H1 (cell line): ENCODE results near the gene ZXDC. TPM values are rescaled to one million over a fixed set of nuclear protein-coding genes. Genes with fewer than 3 reads are reported as not detected.
A peak's percentile ranks its signal among the peaks of the same experiment; 100 is the strongest.

Source experiments
- CTCF ChIA-PET: fragments of 300-600 bp; sonication (Branson Sonifier 250); formaldehyde crosslinking; loops from one replicate; lab custom pipeline; 2021; ENCODE audit not compliant: partially characterized antibody; lab: Charles Lee
- POLR2A ChIA-PET: fragments of 300-600 bp; sonication (Branson Sonifier 250); formaldehyde crosslinking; loops from one replicate; lab custom pipeline; 2021; ENCODE audit warnings: inconsistent platforms; ENCODE audit not compliant: partially characterized antibody; lab: Charles Lee
- DNase-seq, 2 experiments: peaks; one replicate each; pipeline versions ENCODE4 v3.0.0 to v3.0.0-alpha.2; 2010 to 2022; ENCODE audit warnings: low spot score in 2 of 2, low read depth in 1 of 2, mixed read lengths in 1 of 2
- FAIRE-seq: peaks from 2 replicates; lab custom pipeline; 2011; peaks lifted over from hg19 to GRCh38; lab: Jason Lieb, UNC
- H2AFZ ChIP-seq: 2 replicates; pipeline ENCODE4 v1.8.1; 2012; ENCODE audit warnings: low read length, inconsistent platforms
- H2AK5ac ChIP-seq: 2 replicates; pipeline ENCODE4 v1.6.1; 2013; ENCODE audit warnings: low read depth, low read length
- H2BK120ac ChIP-seq: replicated peaks from 2 replicates; pipeline ENCODE3; 2013; ENCODE audit warnings: low read depth, low read length, inconsistent platforms
- H2BK12ac ChIP-seq: 2 replicates; pipeline ENCODE4 v1.6.1; 2013; ENCODE audit warnings: low read depth, low read length
- H2BK15ac ChIP-seq: 2 replicates; pipeline ENCODE4 v1.6.1; 2013; ENCODE audit warnings: low read length
- H2BK20ac ChIP-seq: 2 replicates; pipeline ENCODE4 v1.6.1; 2013; ENCODE audit warnings: low read length
- H2BK5ac ChIP-seq: 2 replicates; pipeline ENCODE4 v1.6.1; 2013; ENCODE audit warnings: low read depth, low read length
- H3K14ac ChIP-seq: 2 replicates; pipeline ENCODE4 v1.6.1; 2013; ENCODE audit warnings: inconsistent platforms; ENCODE audit not compliant: insufficient read length
- H3K18ac ChIP-seq: 2 replicates; pipeline ENCODE4 v1.6.1; 2013; ENCODE audit warnings: low read length; ENCODE audit errors: extremely low read depth
- H3K23ac ChIP-seq: 2 replicates; pipeline ENCODE4 v1.6.1; 2013; ENCODE audit warnings: inconsistent platforms; ENCODE audit not compliant: insufficient read length
- H3K23me2 ChIP-seq: 2 replicates; pipeline ENCODE4 v1.6.1; 2013; ENCODE audit warnings: low read depth, low read length
- H3K27ac ChIP-seq: 2 replicates; pipeline ENCODE4 v1.6.1; 2011; ENCODE audit warnings: low read depth, low read length, inconsistent platforms
- H3K27me3 ChIP-seq, 4 experiments: replicated peaks in 1 of 4; 1 replicate in 1 of 4; 2 replicates in 3 of 4; pipeline versions ENCODE4 v1.6.1 to v1.8.1; 2011 to 2013; ENCODE audit warnings: low read length in 3 of 4, mild to moderate bottlenecking in 3 of 4, inconsistent platforms in 2 of 4, mixed read lengths in 2 of 4, moderate library complexity in 1 of 4; ENCODE audit not compliant: control insufficient read depth in 3 of 4, insufficient read depth in 3 of 4; ENCODE audit errors: extremely low read depth in 1 of 4
- H3K36me3 ChIP-seq, 4 experiments: 2 replicates each; pipeline versions ENCODE4 v1.6.1 to v1.8.1; 2011 to 2013; ENCODE audit warnings: mild to moderate bottlenecking in 4 of 4, low read length in 3 of 4, moderate library complexity in 2 of 4, control low read depth in 1 of 4, inconsistent platforms in 1 of 4; ENCODE audit not compliant: insufficient read depth in 4 of 4, control insufficient read depth in 2 of 4
- H3K4ac ChIP-seq: replicated peaks from 2 replicates; pipeline ENCODE3; 2013; ENCODE audit warnings: low read length, low read depth, mixed read lengths, inconsistent platforms; ENCODE audit not compliant: insufficient read length
- H3K4me1 ChIP-seq, 4 experiments: replicated peaks in 1 of 4; 1 replicate in 1 of 4; 2 replicates in 3 of 4; pipeline versions ENCODE4 v1.6.1 to v1.8.1; 2011 to 2013; ENCODE audit warnings: low read length in 3 of 4, inconsistent platforms in 2 of 4, mixed read lengths in 1 of 4; ENCODE audit not compliant: insufficient read depth in 4 of 4, control insufficient read depth in 3 of 4
- H3K4me2 ChIP-seq, 2 experiments: 2 replicates each; pipeline versions ENCODE4 v1.6.1 to v1.8.1; 2011 to 2013; ENCODE audit warnings: low read depth in 2 of 2, low read length in 2 of 2, control low read depth in 1 of 2, inconsistent platforms in 1 of 2, mild to moderate bottlenecking in 1 of 2; ENCODE audit not compliant: insufficient read depth in 1 of 2
- H3K4me3 ChIP-seq, 4 experiments: fragments of 200-600, 300-600 bp in 1 of 4; sonication (generic), shearing (Covaris generic), sonication (Bioruptor Twin) in 1 of 4; 2 replicates each; pipeline versions ENCODE4 v1.5.1 to v1.8.1; 2011 to 2016; ENCODE audit warnings: low read length in 4 of 4, low read depth in 3 of 4, control low read depth in 2 of 4, inconsistent platforms in 2 of 4, mild to moderate bottlenecking in 2 of 4, mixed read lengths in 1 of 4, moderate library complexity in 1 of 4; ENCODE audit not compliant: insufficient read depth in 2 of 4; ENCODE audit errors: extremely low read depth in 1 of 4
- H3K56ac ChIP-seq: replicated peaks from 2 replicates; pipeline ENCODE3; 2013; ENCODE audit warnings: low read depth, mild to moderate bottlenecking, mixed read lengths, low read length, inconsistent platforms; ENCODE audit not compliant: insufficient read length
- H3K79me1 ChIP-seq: 2 replicates; pipeline ENCODE4 v1.6.1; 2013; ENCODE audit warnings: low read depth, low read length, control low read depth
- H3K79me2 ChIP-seq, 2 experiments: 2 replicates each; pipeline versions ENCODE4 v1.6.1 to v1.8.1; 2012 to 2013; ENCODE audit warnings: low read length in 2 of 2, mild to moderate bottlenecking in 2 of 2, inconsistent platforms in 1 of 2; ENCODE audit not compliant: insufficient read depth in 2 of 2, control insufficient read depth in 1 of 2
- H3K9ac ChIP-seq, 4 experiments: replicated peaks in 1 of 4; 1 replicate in 1 of 4; 2 replicates in 3 of 4; pipeline versions ENCODE4 v1.6.1 to v1.8.1; 2011 to 2013; ENCODE audit warnings: low read depth in 3 of 4, low read length in 3 of 4, control low read depth in 2 of 4, mild to moderate bottlenecking in 2 of 4, moderate library complexity in 2 of 4, inconsistent platforms in 1 of 4; ENCODE audit errors: extremely low read depth in 1 of 4
- H3K9me3 ChIP-seq, 2 experiments: 2 replicates each; pipeline versions ENCODE4 v1.6.1 to v1.8.1; 2012 to 2013; ENCODE audit warnings: mild to moderate bottlenecking in 2 of 2, moderate library complexity in 2 of 2, control low read depth in 1 of 2, inconsistent platforms in 1 of 2, low read depth in 1 of 2, low read length in 1 of 2, mixed read lengths in 1 of 2; ENCODE audit not compliant: insufficient read depth in 2 of 2
- H4K20me1 ChIP-seq, 2 experiments: replicated peaks in 1 of 2; 2 replicates each; pipeline versions ENCODE3 to v1.8.1; 2011 to 2013; ENCODE audit warnings: inconsistent platforms in 2 of 2, low read length in 2 of 2, mild to moderate bottlenecking in 1 of 2; ENCODE audit not compliant: insufficient read depth in 2 of 2, control insufficient read depth in 1 of 2
- H4K5ac ChIP-seq: 2 replicates; pipeline ENCODE4 v1.6.1; 2013; ENCODE audit warnings: low read length, low read depth, mixed read lengths, inconsistent platforms; ENCODE audit not compliant: insufficient read length
- H4K8ac ChIP-seq: 2 replicates; pipeline ENCODE4 v1.8.0; 2013; ENCODE audit warnings: mild to moderate bottlenecking, moderate library complexity, low read length, inconsistent platforms; ENCODE audit not compliant: insufficient read depth; ENCODE audit errors: extremely low read depth
- H4K91ac ChIP-seq: replicated peaks from 2 replicates; pipeline ENCODE3; 2013; ENCODE audit warnings: low read length, mixed read lengths, inconsistent platforms; ENCODE audit not compliant: insufficient read length
- CHD2 ChIP-seq: IDR thresholded peaks from 2 replicates; pipeline ENCODE4 v1.6.1; 2012; ENCODE audit warnings: low read length, improper control_type of control experiment
- E2F6 ChIP-seq: IDR thresholded peaks from 2 replicates; pipeline ENCODE4 v1.6.1; 2012; ENCODE audit warnings: inconsistent platforms
- GTF2F1 ChIP-seq: IDR thresholded peaks from 2 replicates; pipeline ENCODE4 v1.6.1; 2012; ENCODE audit warnings: low read depth, low read length, improper control_type of control experiment, borderline replicate concordance
- HDAC2 ChIP-seq, 2 experiments: fragments of 300-600 bp in 1 of 2; sonication (generic) in 1 of 2; IDR thresholded peaks; 2 replicates each; pipeline ENCODE4 v1.6.1; 2011 to 2012; ENCODE audit warnings: low read depth in 2 of 2, low read length in 2 of 2, mild to moderate bottlenecking in 2 of 2, moderate library complexity in 2 of 2, borderline replicate concordance in 1 of 2, inconsistent platforms in 1 of 2
- HDAC6 ChIP-seq: IDR thresholded peaks from one replicate; pipeline ENCODE4 v1.7.1; 2012; ENCODE audit warnings: low read depth, mild to moderate bottlenecking, inconsistent platforms, low read length, moderate library complexity
- KDM1A ChIP-seq: fragments of 200-600, 300-600 bp; sonication (generic); IDR thresholded peaks from 2 replicates; pipeline ENCODE4 v1.7.1; 2016; ENCODE audit warnings: mild to moderate bottlenecking, low read length, borderline replicate concordance
- MAX ChIP-seq: IDR thresholded peaks from 2 replicates; pipeline ENCODE4 v1.6.1; 2012; ENCODE audit warnings: inconsistent platforms
- POLR2AphosphoS5 ChIP-seq: IDR thresholded peaks from 2 replicates; pipeline ENCODE4 v1.6.1; 2011; ENCODE audit warnings: low read depth, low read length
- SP2 ChIP-seq: IDR thresholded peaks from 2 replicates; pipeline ENCODE4 v1.6.1; 2012; ENCODE audit warnings: mild to moderate bottlenecking, low read length, inconsistent platforms
- WGBS, 2 experiments: shearing (Covaris generic) in 1 of 2; methylation state at CpG; one replicate each; pipeline versions ENCODE4 v1.1.6 to v1.1.7; 2013 to 2015; ENCODE audit warnings: low lambda C conversion rate in 2 of 2, mixed read lengths in 2 of 2, inconsistent platforms in 1 of 2, low coverage in 1 of 2, missing lambda C conversion rate in 1 of 2; ENCODE audit not compliant: insufficient replicate concordance in 2 of 2, insufficient coverage in 1 of 2, insufficient read length in 1 of 2; ENCODE audit errors: extremely low coverage in 1 of 2, missing lambda C conversion rate in 1 of 2; 5-methylcytosine and 5-hydroxymethylcytosine counted together
- polyA plus RNA-seq, 7 experiments: library from polyadenylated mRNA; depleted of rRNA in 3 of 7; stranded (reverse) in 5 of 7; unstranded in 2 of 7; fragments of >200 nt in 5 of 7; fragments of 200-250 nt in 2 of 7; gene quantifications; 1 replicate in 5 of 7; 2 replicates in 1 of 7; 4 replicates in 1 of 7; pipeline versions ENCODE4 v1.2.1 to v1.2.3, GENCODE V29; 2011 to 2013; ENCODE audit warnings: missing spikeins in 2 of 7, mixed read lengths in 2 of 7
- total RNA-seq: library from RNA; stranded (reverse); fragmentation: NEBNext Ultra II Directional; extraction: Animal tissue kit (Norgen Biotek cat#: 25700); gene quantifications from 2 replicates; pipeline ENCODE4 v1.2.1, GENCODE V29; 2021

ZXDC gene
- total and polyA plus RNA-seq, 2 of the 8 experiments (the other 6 are each of a cell fraction or from before 2014, with no cell fraction given): 12.7 to 24.3 TPM

DNA sequence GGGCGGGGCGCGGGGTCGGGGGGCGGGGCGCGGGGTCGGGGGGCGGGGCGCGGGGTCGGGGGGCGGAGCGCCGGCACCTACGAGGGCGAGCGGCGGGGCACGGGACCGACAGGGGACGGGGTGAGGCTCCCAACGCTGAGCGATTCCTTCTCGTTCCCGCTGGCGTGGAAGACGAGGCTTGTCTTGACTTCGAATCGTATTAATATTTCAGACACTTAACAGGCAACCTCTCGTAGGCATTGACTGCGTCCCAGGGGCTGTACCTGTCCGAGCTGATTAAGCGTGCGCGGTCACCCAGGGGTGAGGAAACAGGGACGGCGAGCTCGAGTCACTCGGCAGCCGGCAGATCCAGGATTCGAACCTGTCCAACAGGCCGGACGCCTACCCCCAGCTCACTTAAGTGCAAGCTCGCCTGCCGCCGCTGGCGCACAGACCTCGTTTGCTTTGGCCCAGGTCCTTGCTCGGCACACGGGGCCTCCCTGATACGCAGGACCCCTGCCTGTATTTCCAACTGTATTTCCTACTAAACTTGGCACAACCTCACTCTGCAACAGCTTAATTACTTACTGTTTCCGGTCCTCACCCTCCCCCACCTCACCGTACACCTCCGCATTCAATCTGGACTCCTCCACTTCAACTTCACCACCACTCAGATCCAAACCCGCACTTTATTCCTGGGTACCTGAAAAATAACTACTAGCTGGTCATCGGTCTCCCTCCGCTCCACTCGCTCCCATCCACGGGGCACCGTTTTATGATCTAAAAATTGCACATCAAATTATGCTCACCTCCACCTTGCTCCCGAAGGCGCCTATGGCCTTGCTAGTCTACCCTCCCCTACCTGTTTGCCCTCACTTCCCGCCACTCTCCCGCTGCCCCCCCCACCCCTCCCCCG, 722 bp upstream of the ZXDC start:
- Histone ChIP-seq H3K56ac (no peak overlapping the region), H3K4me1 (peaks cover 9 to 22% (median 14%) of the 10 kb centered on the region in 4 experiments; a peak in 6 of 7 replicates), H2AK5ac (peak overlapping the region; percentile 75; the same call in 1 of the 2 replicates), H4K8ac (peak overlapping the region; percentile 82), H3K79me1 (peaks cover 8% of the 10 kb centered on the region), H2BK120ac (peak overlapping the region; percentile 48), H3K14ac (no peak overlapping the region), H3K9ac (peak overlapping the region in 3 of 4 experiments; percentile 70 to 82 (median 75); a peak in 6 of 7 replicates), H4K20me1 (peaks cover 13 to 14% of the 10 kb centered on the region in 2 experiments), H3K27me3 (no peaks in the 10 kb centered on the region), H3K4me3 (peak overlapping the region; percentile 71 to 80 (median 74)), H2BK15ac (peak overlapping the region; percentile 88; the same call in 1 of the 2 replicates), H4K5ac (peak overlapping the region; percentile 90), H3K27ac (peak overlapping the region; percentile 77), H2BK20ac (0 out of 2 replicates have a peak overlapping the region, but pooled peaks have one; percentile 34), H3K18ac (peak overlapping the region; percentile 71), H3K4me2 (peak overlapping the region; percentile 98 to 99), H3K79me2 (peaks cover 0 to 31% of the 10 kb centered on the region in 2 experiments; a peak in 2 of 4 replicates), H3K23me2 (peaks cover 15% of the 10 kb centered on the region), H3K23ac (no peak overlapping the region), H4K91ac (peak overlapping the region; percentile 75), H3K9me3 (no peaks in the 10 kb centered on the region), H3K4ac (no peak overlapping the region), H2BK12ac (peak overlapping the region; percentile 88), H3K36me3 (peaks cover 0 to 7% (median 1%) of the 10 kb centered on the region in 4 experiments; a peak in 4 of 8 replicates), H2AFZ (peak overlapping the region; percentile 48), H2BK5ac (peak overlapping the region; percentile 94)
- FAIRE-seq: no peak
- WGBS, 2 experiments: 22% methylated on average over 31 of the region's 66 CpGs; no CpG with 5 or more reads in 1 of the 2 experiments
- DNase-seq: peak in 1 of 2 experiments; percentile 67
- CTCF ChIA-PET: interaction anchor here (0.7 to 3.1 kb wide), 7 partner anchors 12 to 343 kb away, joined by 3 to 15 read pairs (median 4); no protein-coding TSS in a partner anchor
- POLR2A ChIA-PET: interaction anchor here (0.8 to 4.2 kb wide), 6 partner anchors 9 to 342 kb away, joined by 3 to 23 read pairs (median 4); partner anchors contain the start of gene KLF15
- TF ChIP-seq HDAC6 (no peak), POLR2AphosphoS5 (peak; percentile 27), GTF2F1 (no peak), KDM1A (peak; percentile 63; the same call in 1 of the 2 replicates), E2F6 (peak; percentile 44), SP2 (no peak), CHD2 (no peak), MAX (peak; percentile 52; the same call in 1 of the 2 replicates), HDAC2 (IDR thresholded peaks at IDR 0.05; ENCODE audit: borderline replicate concordance in 1 of 2, low read depth in 2 of 2, low read length in 2 of 2) (no peak)
